Lung (tissue), 12 donors: ENCODE measurements around the gene SRRM3. TPM values are rescaled to one million over a fixed set of nuclear protein-coding genes. Genes with fewer than 3 reads are reported as not detected.
A peak's percentile ranks its signal among the peaks of the same experiment; 100 is the strongest.

ENCODE experiments used
- ATAC-seq: fragments of 200-7000 bp; cut with Tn5 transposase; one replicate; pipeline ENCODE4 v1.9.1; 2020; ENCODE audit warnings: moderate number of reproducible peaks; ENCODE audit not compliant: insufficient read depth, low FRiP score
- DNase-seq, 3 donors: peaks; one replicate each; pipeline ENCODE4 v3.0.0-alpha.2; 2013 to 2017
- H3K27ac ChIP-seq, 2 donors: one replicate each; pipeline ENCODE4 v1.5.1; 2013; ENCODE audit warnings: mild to moderate bottlenecking in 2 of 2, moderate library complexity in 2 of 2, control low read depth in 1 of 2, inconsistent platforms in 1 of 2, low read depth in 1 of 2, low read length in 1 of 2
- H3K27me3 ChIP-seq, 3 donors: one replicate each; pipeline ENCODE4 v1.5.1; 2013; ENCODE audit warnings: low read length in 2 of 3; ENCODE audit not compliant: control insufficient read depth in 3 of 3, insufficient read depth in 3 of 3
- H3K36me3 ChIP-seq, 4 donors: one replicate each; pipeline ENCODE4 v1.5.1; 2013; ENCODE audit warnings: low read length in 4 of 4, mild to moderate bottlenecking in 1 of 4, moderate library complexity in 1 of 4; ENCODE audit not compliant: control insufficient read depth in 4 of 4, insufficient read depth in 4 of 4
- H3K4me1 ChIP-seq, 5 donors: one replicate each; pipeline ENCODE4 v1.5.1; 2013; ENCODE audit warnings: low read length in 5 of 5, mild to moderate bottlenecking in 2 of 5, moderate library complexity in 1 of 5; ENCODE audit not compliant: control insufficient read depth in 5 of 5, insufficient read depth in 5 of 5
- H3K4me3 ChIP-seq: one replicate; pipeline ENCODE4 v1.5.1; 2013; ENCODE audit warnings: mild to moderate bottlenecking, control low read depth, moderate library complexity
- H3K9ac ChIP-seq, 2 donors: one replicate each; pipeline ENCODE4 v1.5.1; 2013; ENCODE audit warnings: low read length in 2 of 2, control low read depth in 1 of 2; ENCODE audit not compliant: insufficient read depth in 1 of 2
- H3K9me3 ChIP-seq, 4 donors: one replicate each; pipeline ENCODE4 v1.5.1; 2013; ENCODE audit warnings: low read length in 3 of 4, mild to moderate bottlenecking in 1 of 4, moderate library complexity in 1 of 4; ENCODE audit not compliant: control insufficient read depth in 4 of 4, insufficient read depth in 3 of 4
- CTCF ChIP-seq: IDR thresholded peaks from 2 replicates; pipeline ENCODE4 v1.5.1; 2012; ENCODE audit warnings: mild to moderate bottlenecking; ENCODE audit errors: control extremely low read depth, extremely low read depth
- WGBS, 2 donors: extraction: QIAGEN DNeasy Blood & Tissue Kit; methylation state at CpG; one replicate each; pipeline ENCODE4 v1.1.7; 2013; 5-methylcytosine and 5-hydroxymethylcytosine counted together
- polyA plus RNA-seq, 2 donors: library from polyadenylated mRNA; stranded (reverse); fragments of 200-250 nt; gene quantifications; one replicate each; pipeline ENCODE4 v1.2.1, GENCODE V29; 2013
- total RNA-seq, 2 donors: library from RNA; depleted of rRNA in 1 of 2; stranded (reverse); fragments of >200 nt in 1 of 2; gene quantifications; one replicate each; pipeline ENCODE4 v1.2.1, GENCODE V29; 2014 to 2021
- donor health status: control.
- donor health status: control.
- donor health status: Bipolar disorder and iron deficiency.
- donor health status: healthy.
- donor health status: DM: yes; HTN: yes; CAD: no.

The SRRM3 gene
- total and polyA plus RNA-seq, 4 donors = 0.14 to 0.83 (median 0.63) TPM

GRCh38 chr7:76233538-76234281 is 32.0 kb downstream of the SRRM3 start:
- 72 to 82% methylated on average over 5 of the region's 5 CpGs for WGBS, 2 donors
- Histone ChIP-seq H3K4me3 (no peak overlapping the region), H3K36me3 (no peaks in the 10 kb centered on the region), H3K27ac (no peak overlapping the region), H3K4me1 (peaks cover 0 to 3% (median 0%) of the 10 kb centered on the region in 5 donors), H3K9ac (no peak overlapping the region), H3K9me3 (peaks cover 0 to 13% (median 0%) of the 10 kb centered on the region in 4 donors), H3K27me3 (peaks cover 0 to 13% (median 7%) of the 10 kb centered on the region in 3 donors)
- no peak for TF ChIP-seq CTCF
- no peak for ATAC-seq
- DNase-seq = peak; percentile 29 to 39 (median 36)

- 58 to 65% methylated on average over 4 of the region's 4 CpGs for WGBS, 2 donors
- ATAC-seq (no peak), DNase-seq (no peak)
- no peak for TF ChIP-seq CTCF
- H3K9me3 ChIP-seq = peaks cover 0 to 13% (median 0%) of the 10 kb centered on the region in 4 donors
- peaks cover 0 to 13% (median 7%) of the 10 kb centered on the region in 3 donors for H3K27me3 ChIP-seq
- H3K27ac ChIP-seq = no peak overlapping the region
- H3K4me1 ChIP-seq = peaks cover 0 to 3% (median 0%) of the 10 kb centered on the region in 5 donors
- H3K9ac ChIP-seq = no peak overlapping the region
- H3K4me3 ChIP-seq = no peak overlapping the region
- H3K36me3 ChIP-seq = no peaks in the 10 kb centered on the region
Observed at GRCh38 chr7:76234282-76234584, 32.5 kb downstream of the SRRM3 start.

GRCh38 chr7:76234931-76235441 is 33.3 kb downstream of the SRRM3 start:
- H3K9ac ChIP-seq = no peak overlapping the region
- WGBS, 2 donors = 5% methylated on average over 40 to 48 of the region's 48 CpGs
- H3K4me1 ChIP-seq = peaks cover 0 to 3% (median 0%) of the 10 kb centered on the region in 5 donors
- DNase-seq (peak; percentile 38 to 74 (median 58)), ATAC-seq (peak; percentile 91)
- no peak overlapping the region for H3K4me3 ChIP-seq
- no peaks in the 10 kb centered on the region for H3K36me3 ChIP-seq
- H3K27ac ChIP-seq = no peak overlapping the region
- H3K27me3 ChIP-seq = peaks cover 0 to 13% (median 7%) of the 10 kb centered on the region in 3 donors
- TF ChIP-seq CTCF = no peak
- peaks cover 0 to 13% (median 0%) of the 10 kb centered on the region in 4 donors for H3K9me3 ChIP-seq
